ENCODE results near the gene DEPDC1B. TPM values are rescaled to one million over a fixed set of nuclear protein-coding genes. Genes with fewer than 3 reads are reported as not detected.

DEPDC1B gene
- total and polyA plus RNA-seq, 2 of the 8 experiments (the other 6 are each of a cell fraction or from before 2014, with no cell fraction given): 30.8 to 67.4 TPM

DNA sequence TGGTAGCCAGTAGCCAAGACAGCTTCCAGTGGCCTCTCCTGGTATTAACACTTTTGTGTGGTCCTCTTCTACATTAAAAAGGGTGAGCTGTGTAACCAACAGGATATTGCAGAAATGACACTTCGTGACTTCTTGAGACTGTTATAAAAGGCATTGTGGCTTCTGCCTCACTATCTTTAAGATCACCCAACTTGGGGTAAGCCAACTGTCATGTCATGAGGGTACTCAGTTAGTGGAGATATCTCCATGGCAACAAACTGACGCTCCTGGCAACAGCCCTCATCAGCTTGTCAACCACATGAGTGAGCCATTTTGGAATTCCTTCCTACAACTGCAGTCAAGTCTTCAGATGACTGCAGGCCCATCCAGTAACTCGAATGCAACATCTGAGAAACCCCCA is 121.7 kb downstream of the DEPDC1B start:
- Histone ChIP-seq H3K9me3 (ENCODE audit: insufficient read depth in 2 of 2, low read depth in 1 of 2, low read length in 1 of 2) (peaks cover 22 to 27% of the 10 kb centered on the region in 2 experiments), H3K79me1 (ENCODE audit: low read depth, low read length) (no peaks in the 10 kb centered on the region), H3K36me3 (ENCODE audit: control insufficient read depth in 2 of 4, insufficient read depth in 4 of 4, low read length in 3 of 4) (peaks cover 0 to 4% (median 0%) of the 10 kb centered on the region in 4 experiments; a peak in 2 of 8 replicates), H4K8ac (ENCODE audit: extremely low read depth, insufficient read depth, low read length) (no peak overlapping the region), H3K4ac (replicated peaks; ENCODE audit: insufficient read length, low read depth, low read length) (no peak overlapping the region), H3K79me2 (ENCODE audit: control insufficient read depth in 1 of 2, insufficient read depth in 2 of 2, low read length in 2 of 2) (no peaks in the 10 kb centered on the region), H3K9ac (replicated peaks in 1 of 4; ENCODE audit: extremely low read depth in 1 of 4, low read depth in 3 of 4, low read length in 3 of 4) (peak overlapping the region in 1 of 4 experiments; percentile 34; a peak in 1 of 7 replicates), H2BK5ac (ENCODE audit: low read depth, low read length) (no peak overlapping the region), H3K27me3 (replicated peaks in 1 of 4; ENCODE audit: control insufficient read depth in 3 of 4, extremely low read depth in 1 of 4, insufficient read depth in 3 of 4, low read length in 3 of 4) (no peaks in the 10 kb centered on the region), H2BK120ac (replicated peaks; ENCODE audit: low read depth, low read length) (no peak overlapping the region), H3K4me2 (ENCODE audit: insufficient read depth in 1 of 2, low read depth in 2 of 2, low read length in 2 of 2) (no peak overlapping the region), H4K91ac (replicated peaks; ENCODE audit: insufficient read length, low read length) (no peak overlapping the region), H2BK20ac (ENCODE audit: low read length) (no peak overlapping the region), H2AFZ (ENCODE audit: low read length) (no peak overlapping the region), H4K20me1 (replicated peaks in 1 of 2; ENCODE audit: control insufficient read depth in 1 of 2, insufficient read depth in 2 of 2, low read length in 2 of 2) (no peaks in the 10 kb centered on the region), H3K18ac (ENCODE audit: extremely low read depth, low read length) (no peak overlapping the region), H2BK12ac (ENCODE audit: low read depth, low read length) (no peak overlapping the region), H4K5ac (ENCODE audit: insufficient read length, low read depth, low read length) (no peak overlapping the region), H3K23ac (ENCODE audit: insufficient read length) (no peak overlapping the region), H3K56ac (replicated peaks; ENCODE audit: insufficient read length, low read depth, low read length) (no peak overlapping the region), H3K23me2 (ENCODE audit: low read depth, low read length) (no peaks in the 10 kb centered on the region), H3K4me1 (replicated peaks in 1 of 4; ENCODE audit: control insufficient read depth in 3 of 4, insufficient read depth in 4 of 4, low read length in 3 of 4) (no peaks in the 10 kb centered on the region), H2BK15ac (ENCODE audit: low read length) (no peak overlapping the region), H3K14ac (ENCODE audit: insufficient read length) (no peak overlapping the region), H3K4me3 (ENCODE audit: extremely low read depth in 1 of 4, insufficient read depth in 2 of 4, low read depth in 3 of 4, low read length in 4 of 4) (no peak overlapping the region), H3K27ac (ENCODE audit: low read depth, low read length) (no peak overlapping the region), H2AK5ac (ENCODE audit: low read depth, low read length) (no peak overlapping the region)
- POLR2A ChIA-PET (ENCODE audit: partially characterized antibody): no interaction called here
- DNase-seq (ENCODE audit: low read depth in 1 of 2, low spot score in 2 of 2) (no peak), FAIRE-seq (no peak)
- CTCF ChIA-PET (ENCODE audit: partially characterized antibody): interaction anchor here (0.9 to 1.0 kb wide), 2 partner anchors 12 to 292 kb away, joined by 3 to 4 read pairs; no protein-coding TSS in a partner anchor
- TF ChIP-seq CEBPB (IDR thresholded peaks at IDR 0.05; ENCODE audit: low read depth, low read length) (no peak), SP4 (IDR thresholded peaks at IDR 0.05; ENCODE audit: low read length) (no peak), ASH2L (IDR thresholded peaks at IDR 0.05; ENCODE audit: low read length) (no peak)
- TF ChIP-seq, protein P1, sequence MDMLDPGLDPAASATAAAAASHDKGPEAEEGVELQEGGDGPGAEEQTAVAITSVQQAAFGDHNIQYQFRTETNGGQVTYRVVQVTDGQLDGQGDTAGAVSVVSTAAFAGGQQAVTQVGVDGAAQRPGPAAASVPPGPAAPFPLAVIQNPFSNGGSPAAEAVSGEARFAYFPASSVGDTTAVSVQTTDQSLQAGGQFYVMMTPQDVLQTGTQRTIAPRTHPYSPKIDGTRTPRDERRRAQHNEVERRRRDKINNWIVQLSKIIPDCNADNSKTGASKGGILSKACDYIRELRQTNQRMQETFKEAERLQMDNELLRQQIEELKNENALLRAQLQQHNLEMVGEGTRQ (IDR thresholded peaks at IDR 0.05; ENCODE audit: low read length): no peak
- 91% methylated on average over 3 of the region's 3 CpGs; no CpG with 5 or more reads in 1 of the 2 experiments for WGBS, 2 experiments (ENCODE audit: extremely low coverage in 1 of 2, insufficient coverage in 1 of 2, insufficient read length in 1 of 2, insufficient replicate concordance in 2 of 2, low coverage in 1 of 2, low lambda C conversion rate in 2 of 2, missing lambda C conversion rate in 1 of 2)

Measured in H1 (cell line).